ENCODE results near the gene CCND2.

Gene CCND2

GRCh38 chr12:4289998-4290790, 16.6 kb downstream of the CCND2 start:
- H3K36me3 ChIP-seq (ENCODE audit: control insufficient read depth, insufficient read depth, low read length), result peaks cover 86% of the 10 kb centered on the region
- H3K4me1 ChIP-seq (ENCODE audit: control insufficient read depth, insufficient read depth, low read length, poor library complexity, severe bottlenecking), result peaks cover 42% of the 10 kb centered on the region
- H3K27ac ChIP-seq (ENCODE audit: insufficient read depth, low read length, poor library complexity, severe bottlenecking), result peak overlapping the region; percentile 12
- H3K9me3 ChIP-seq (ENCODE audit: control insufficient read depth, low read length), result no peaks in the 10 kb centered on the region
- no peak for DNase-seq
- H3K27me3 ChIP-seq (replicated peaks; ENCODE audit: control insufficient read depth, insufficient read depth, low read length, poor library complexity, severe bottlenecking), result no peaks in the 10 kb centered on the region
- H3K4me3 ChIP-seq (ENCODE audit: insufficient read depth, low read depth, low read length, poor library complexity, severe bottlenecking), result no peak overlapping the region

DNA sequence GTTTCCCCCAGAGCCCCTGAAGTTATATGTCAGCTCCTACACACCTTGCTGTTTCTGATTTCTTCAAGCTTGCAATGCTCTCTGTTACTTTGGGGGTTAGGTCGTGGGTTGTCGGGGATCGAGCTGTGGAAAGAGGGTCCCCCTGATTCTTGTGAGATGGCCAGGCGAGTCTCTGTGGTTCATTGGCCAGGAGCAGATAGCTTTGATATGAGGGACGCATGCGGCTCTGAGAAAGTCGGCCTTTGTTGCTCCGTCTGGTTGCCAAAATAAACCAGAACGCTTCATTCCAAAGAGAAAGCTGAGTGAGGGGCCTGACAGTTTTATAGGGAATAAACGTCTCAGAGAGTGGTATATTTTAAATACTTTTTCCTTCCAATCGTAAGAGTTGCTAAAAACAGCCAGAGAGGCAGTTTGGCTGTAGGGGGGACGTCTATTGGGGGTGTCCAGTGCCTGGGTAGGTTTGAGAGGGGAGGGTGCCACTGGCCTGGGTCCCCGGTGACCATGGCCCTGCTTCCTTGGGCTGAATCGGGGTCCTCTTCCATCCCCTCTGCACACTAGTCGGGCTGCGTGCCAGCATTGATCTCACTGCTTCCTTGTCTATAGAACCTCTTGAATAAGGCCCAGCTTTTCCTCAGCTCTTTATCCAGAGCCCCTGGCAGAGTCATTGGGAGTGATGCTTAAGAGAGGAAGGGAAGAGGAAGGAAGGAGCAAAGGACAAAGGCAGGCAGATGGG, 18.9 kb downstream of the CCND2 start:
- H3K9me3 ChIP-seq (ENCODE audit: control insufficient read depth, low read length), result no peaks in the 10 kb centered on the region
- no peaks in the 10 kb centered on the region for H3K27me3 ChIP-seq (replicated peaks; ENCODE audit: control insufficient read depth, insufficient read depth, low read length, poor library complexity, severe bottlenecking)
- H3K4me3 ChIP-seq (ENCODE audit: insufficient read depth, low read depth, low read length, poor library complexity, severe bottlenecking), result peak overlapping the region; percentile 0
- H3K27ac ChIP-seq (ENCODE audit: insufficient read depth, low read length, poor library complexity, severe bottlenecking), result peak overlapping the region; percentile 43
- H3K4me1 ChIP-seq (ENCODE audit: control insufficient read depth, insufficient read depth, low read length, poor library complexity, severe bottlenecking), result peaks cover 27% of the 10 kb centered on the region
- no peak for DNase-seq
- peaks cover 78% of the 10 kb centered on the region for H3K36me3 ChIP-seq (ENCODE audit: control insufficient read depth, insufficient read depth, low read length)

GRCh38 chr12:4293299-4293965, 19.9 kb downstream of the CCND2 start:
- Histone ChIP-seq H3K9me3 (ENCODE audit: control insufficient read depth, low read length) (no peaks in the 10 kb centered on the region), H3K27me3 (replicated peaks; ENCODE audit: control insufficient read depth, insufficient read depth, low read length, poor library complexity, severe bottlenecking) (no peaks in the 10 kb centered on the region), H3K36me3 (ENCODE audit: control insufficient read depth, insufficient read depth, low read length) (peaks cover 78% of the 10 kb centered on the region), H3K4me3 (ENCODE audit: insufficient read depth, low read depth, low read length, poor library complexity, severe bottlenecking) (no peak overlapping the region), H3K27ac (ENCODE audit: insufficient read depth, low read length, poor library complexity, severe bottlenecking) (peak overlapping the region; percentile 43), H3K4me1 (ENCODE audit: control insufficient read depth, insufficient read depth, low read length, poor library complexity, severe bottlenecking) (peaks cover 27% of the 10 kb centered on the region)
- DNase-seq, result no peak

- DNase-seq, result no peak
- H3K27ac ChIP-seq (ENCODE audit: insufficient read depth, low read length, poor library complexity, severe bottlenecking), result peak overlapping the region; percentile 43
- no peak overlapping the region for H3K4me3 ChIP-seq (ENCODE audit: insufficient read depth, low read depth, low read length, poor library complexity, severe bottlenecking)
- peaks cover 27% of the 10 kb centered on the region for H3K4me1 ChIP-seq (ENCODE audit: control insufficient read depth, insufficient read depth, low read length, poor library complexity, severe bottlenecking)
- H3K9me3 ChIP-seq (ENCODE audit: control insufficient read depth, low read length), result no peaks in the 10 kb centered on the region
- no peaks in the 10 kb centered on the region for H3K27me3 ChIP-seq (replicated peaks; ENCODE audit: control insufficient read depth, insufficient read depth, low read length, poor library complexity, severe bottlenecking)
- H3K36me3 ChIP-seq (ENCODE audit: control insufficient read depth, insufficient read depth, low read length), result peaks cover 76% of the 10 kb centered on the region
These were observed 20.5 kb downstream of the CCND2 start for GRCh38 chr12:4293966-4294505.

DNA sequence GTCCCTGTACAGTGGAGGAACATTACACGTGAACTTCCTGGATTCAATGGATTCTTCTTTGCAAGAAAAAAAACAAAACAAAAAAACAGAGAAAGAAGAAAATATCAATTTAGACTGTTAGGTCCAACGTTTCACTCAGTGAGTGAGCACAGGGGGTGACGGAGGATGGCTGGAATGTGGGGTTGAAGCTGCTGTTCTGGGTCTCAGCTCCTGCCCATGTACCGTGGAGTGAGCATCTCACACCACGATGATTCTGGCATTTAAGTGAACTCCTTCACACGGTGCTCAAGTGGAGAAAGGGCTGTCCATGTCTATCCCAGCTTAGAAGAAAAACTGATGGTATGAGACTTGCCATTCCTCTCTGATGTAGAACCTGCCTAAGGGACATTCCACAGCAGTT, 23.2 kb downstream of the CCND2 start:
- peaks cover 73% of the 10 kb centered on the region for H3K36me3 ChIP-seq (ENCODE audit: control insufficient read depth, insufficient read depth, low read length)
- no peak overlapping the region for H3K4me3 ChIP-seq (ENCODE audit: insufficient read depth, low read depth, low read length, poor library complexity, severe bottlenecking)
- no peaks in the 10 kb centered on the region for H3K27me3 ChIP-seq (replicated peaks; ENCODE audit: control insufficient read depth, insufficient read depth, low read length, poor library complexity, severe bottlenecking)
- DNase-seq, result no peak
- H3K27ac ChIP-seq (ENCODE audit: insufficient read depth, low read length, poor library complexity, severe bottlenecking), result no peak overlapping the region
- no peaks in the 10 kb centered on the region for H3K9me3 ChIP-seq (ENCODE audit: control insufficient read depth, low read length)
- H3K4me1 ChIP-seq (ENCODE audit: control insufficient read depth, insufficient read depth, low read length, poor library complexity, severe bottlenecking), result peaks cover 20% of the 10 kb centered on the region

- Histone ChIP-seq H3K4me1 (ENCODE audit: control insufficient read depth, insufficient read depth, low read length, poor library complexity, severe bottlenecking) (peaks cover 12% of the 10 kb centered on the region), H3K9me3 (ENCODE audit: control insufficient read depth, low read length) (no peaks in the 10 kb centered on the region)
These were observed 24.1 kb downstream of the CCND2 start for GRCh38 chr12:4297617-4298016.

DNA sequence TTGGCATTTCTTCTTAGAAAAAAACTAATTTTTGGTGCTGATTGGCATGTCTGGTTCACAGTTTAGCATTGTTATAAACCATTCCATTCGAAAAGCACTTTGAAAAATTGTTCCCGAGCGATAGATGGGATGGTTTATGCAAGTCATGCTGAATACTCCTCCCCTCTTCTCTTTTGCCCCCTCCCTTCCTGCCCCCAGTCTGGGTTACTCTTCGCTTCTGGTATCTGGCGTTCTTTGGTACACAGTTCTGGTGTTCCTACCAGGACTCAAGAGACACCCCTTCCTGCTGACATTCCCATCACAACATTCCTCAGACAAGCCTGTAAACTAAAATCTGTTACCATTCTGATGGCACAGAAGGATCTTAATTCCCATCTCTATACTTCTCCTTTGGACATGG, 27.3 kb downstream of the CCND2 start:
- Histone ChIP-seq H3K4me1 (ENCODE audit: control insufficient read depth, insufficient read depth, low read length, poor library complexity, severe bottlenecking) (no peaks in the 10 kb centered on the region), H3K4me3 (ENCODE audit: insufficient read depth, low read depth, low read length, poor library complexity, severe bottlenecking) (no peak overlapping the region), H3K36me3 (ENCODE audit: control insufficient read depth, insufficient read depth, low read length) (peaks cover 86% of the 10 kb centered on the region), H3K27me3 (replicated peaks; ENCODE audit: control insufficient read depth, insufficient read depth, low read length, poor library complexity, severe bottlenecking) (no peaks in the 10 kb centered on the region), H3K9me3 (ENCODE audit: control insufficient read depth, low read length) (no peaks in the 10 kb centered on the region), H3K27ac (ENCODE audit: insufficient read depth, low read length, poor library complexity, severe bottlenecking) (no peak overlapping the region)
- no peak for DNase-seq

More at GRCh38 chr12:4297617-4298016, 24.1 kb downstream of the CCND2 start:
- H3K36me3 ChIP-seq (ENCODE audit: control insufficient read depth, insufficient read depth, low read length), result peaks cover 73% of the 10 kb centered on the region
- no peak overlapping the region for H3K4me3 ChIP-seq (ENCODE audit: insufficient read depth, low read depth, low read length, poor library complexity, severe bottlenecking)
- H3K27me3 ChIP-seq (replicated peaks; ENCODE audit: control insufficient read depth, insufficient read depth, low read length, poor library complexity, severe bottlenecking), result no peaks in the 10 kb centered on the region
- no peak overlapping the region for H3K27ac ChIP-seq (ENCODE audit: insufficient read depth, low read length, poor library complexity, severe bottlenecking)
- DNase-seq, result no peak

- H3K27ac ChIP-seq (ENCODE audit: insufficient read depth, low read length, poor library complexity, severe bottlenecking), result no peak overlapping the region
- H3K36me3 ChIP-seq (ENCODE audit: control insufficient read depth, insufficient read depth, low read length), result peaks cover 83% of the 10 kb centered on the region
- no peaks in the 10 kb centered on the region for H3K4me1 ChIP-seq (ENCODE audit: control insufficient read depth, insufficient read depth, low read length, poor library complexity, severe bottlenecking)
- no peaks in the 10 kb centered on the region for H3K27me3 ChIP-seq (replicated peaks; ENCODE audit: control insufficient read depth, insufficient read depth, low read length, poor library complexity, severe bottlenecking)
- H3K4me3 ChIP-seq (ENCODE audit: insufficient read depth, low read depth, low read length, poor library complexity, severe bottlenecking), result no peak overlapping the region
- H3K9me3 ChIP-seq (ENCODE audit: control insufficient read depth, low read length), result no peaks in the 10 kb centered on the region
- DNase-seq, result no peak
These were observed 28.5 kb downstream of the CCND2 start for GRCh38 chr12:4301932-4302501.

GRCh38 chr12:4302881-4303280, 29.3 kb downstream of the CCND2 start:
- no peak overlapping the region for H3K27ac ChIP-seq (ENCODE audit: insufficient read depth, low read length, poor library complexity, severe bottlenecking)
- no peaks in the 10 kb centered on the region for H3K9me3 ChIP-seq (ENCODE audit: control insufficient read depth, low read length)
- H3K36me3 ChIP-seq (ENCODE audit: control insufficient read depth, insufficient read depth, low read length), result peaks cover 78% of the 10 kb centered on the region
- H3K27me3 ChIP-seq (replicated peaks; ENCODE audit: control insufficient read depth, insufficient read depth, low read length, poor library complexity, severe bottlenecking), result no peaks in the 10 kb centered on the region
- no peak for DNase-seq
- H3K4me1 ChIP-seq (ENCODE audit: control insufficient read depth, insufficient read depth, low read length, poor library complexity, severe bottlenecking), result no peaks in the 10 kb centered on the region
- H3K4me3 ChIP-seq (ENCODE audit: insufficient read depth, low read depth, low read length, poor library complexity, severe bottlenecking), result no peak overlapping the region
